ENCODE measurements around the gene GATA5.

GATA5 gene

DNA sequence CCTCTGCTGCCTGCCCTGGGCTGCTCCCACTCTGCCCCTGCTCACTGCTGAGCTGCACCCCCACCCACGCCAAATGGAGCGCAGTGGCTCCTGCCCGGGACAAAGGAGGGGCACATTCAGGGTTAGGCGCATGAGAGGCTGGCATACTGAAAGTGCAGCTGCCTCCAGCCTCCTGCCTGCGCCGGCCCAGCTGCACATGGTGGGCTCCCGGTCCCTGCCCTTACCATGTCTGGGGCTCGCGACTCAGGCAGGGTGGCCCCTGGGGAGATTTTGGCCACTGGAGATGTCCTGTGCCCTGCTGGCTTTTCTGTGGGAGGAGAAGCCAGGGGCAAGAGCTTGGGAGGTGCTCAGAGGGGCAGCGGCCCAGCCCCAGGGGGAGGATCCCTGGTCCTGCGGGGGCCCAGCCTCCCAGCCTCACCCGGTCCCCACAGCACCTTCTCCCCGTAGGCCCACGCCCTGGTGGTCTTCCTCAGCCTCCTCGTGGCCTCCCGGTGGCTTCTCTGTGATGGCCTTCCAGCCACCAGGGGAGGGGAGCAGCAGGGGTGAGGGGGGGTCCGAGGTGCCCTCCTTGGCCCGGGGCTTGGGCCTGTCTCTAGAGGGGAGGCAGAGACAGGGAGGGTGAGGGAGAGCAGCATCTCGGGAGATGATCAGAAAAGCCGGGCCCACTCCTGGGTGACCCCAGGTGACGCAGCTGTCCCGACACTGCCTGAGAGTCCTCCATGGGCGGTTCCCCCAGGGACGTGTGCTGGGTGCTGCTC is 60.3 kb downstream of the GATA5 start:
- DNase-seq (ENCODE audit: low read depth): no peak

DNA sequence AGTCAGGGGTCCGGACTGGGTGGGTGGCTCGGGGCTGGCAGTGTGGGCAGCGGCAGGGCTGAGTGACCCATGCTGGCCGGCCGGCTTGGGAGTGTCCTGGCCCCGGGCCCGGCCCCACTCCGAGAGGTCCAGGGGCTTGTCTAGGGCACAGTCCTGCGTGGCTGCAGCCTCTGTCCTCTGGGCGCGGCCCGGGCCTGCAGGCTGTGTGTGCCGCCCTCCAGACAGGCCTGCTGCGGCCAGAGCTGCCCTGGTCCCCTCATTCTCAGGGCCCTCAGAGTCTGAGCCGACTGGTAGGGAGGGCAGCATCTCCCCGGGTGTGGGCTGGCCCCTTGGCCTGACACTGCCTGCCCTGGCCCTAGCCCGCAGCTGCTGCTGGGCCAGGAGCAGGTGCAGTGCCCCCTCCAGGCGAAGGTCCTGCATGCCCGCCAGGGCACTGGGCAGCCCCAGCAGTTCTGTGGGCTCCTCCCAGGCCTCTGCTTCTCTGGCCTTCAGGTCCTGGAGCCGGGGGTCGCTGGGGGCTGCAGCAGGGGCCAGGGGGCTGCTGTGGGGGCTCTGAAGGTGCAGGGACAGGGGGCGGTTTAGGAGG is 61.8 kb downstream of the GATA5 start:
- DNase-seq (ENCODE audit: low read depth): no peak

Data from HS-5 (cell line).